C4-2B (cell line): ENCODE measurements around the gene ASZ1.

Source experiments
- ZFX ChIP-seq: fragments of 450-650 bp; IDR thresholded peaks from 2 replicates; pipeline ENCODE4 v1.6.1; 2017
- TF ChIP-seq, protein P1 (sequence below): fragments of 450-650 bp; conservative IDR thresholded peaks from 2 replicates; pipeline ENCODE4 v1.5.1; 2017; ENCODE audit warnings: mild to moderate bottlenecking

DNA sequence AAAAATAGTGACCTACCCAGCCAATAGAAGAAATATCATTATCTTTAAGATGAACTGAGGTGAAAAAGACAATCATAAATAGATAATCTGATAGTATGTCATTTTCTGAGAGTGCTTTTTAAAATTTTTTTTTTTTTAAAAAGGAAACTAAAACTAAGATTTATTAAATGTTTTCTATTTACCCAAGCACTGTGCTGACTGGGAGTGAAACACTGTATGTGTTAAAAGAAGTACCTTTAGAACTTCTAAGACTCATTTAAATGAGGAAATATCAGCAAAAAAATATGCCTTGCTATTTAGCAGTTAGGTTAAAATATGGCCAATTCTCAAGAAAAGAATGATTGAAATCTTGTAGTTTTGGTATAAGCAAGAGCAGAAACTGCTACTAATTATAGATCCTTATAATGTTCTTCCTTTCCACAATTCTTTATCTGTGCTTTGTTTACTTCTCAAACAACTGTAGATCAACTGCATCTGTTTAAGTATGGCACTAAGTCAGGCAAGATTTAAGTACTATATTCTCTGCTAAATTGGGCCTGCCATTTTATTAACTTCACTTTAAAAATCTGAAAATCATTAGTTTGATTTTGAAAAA is 64.9 kb downstream of the ASZ1 start:
- TF ChIP-seq, protein P1, sequence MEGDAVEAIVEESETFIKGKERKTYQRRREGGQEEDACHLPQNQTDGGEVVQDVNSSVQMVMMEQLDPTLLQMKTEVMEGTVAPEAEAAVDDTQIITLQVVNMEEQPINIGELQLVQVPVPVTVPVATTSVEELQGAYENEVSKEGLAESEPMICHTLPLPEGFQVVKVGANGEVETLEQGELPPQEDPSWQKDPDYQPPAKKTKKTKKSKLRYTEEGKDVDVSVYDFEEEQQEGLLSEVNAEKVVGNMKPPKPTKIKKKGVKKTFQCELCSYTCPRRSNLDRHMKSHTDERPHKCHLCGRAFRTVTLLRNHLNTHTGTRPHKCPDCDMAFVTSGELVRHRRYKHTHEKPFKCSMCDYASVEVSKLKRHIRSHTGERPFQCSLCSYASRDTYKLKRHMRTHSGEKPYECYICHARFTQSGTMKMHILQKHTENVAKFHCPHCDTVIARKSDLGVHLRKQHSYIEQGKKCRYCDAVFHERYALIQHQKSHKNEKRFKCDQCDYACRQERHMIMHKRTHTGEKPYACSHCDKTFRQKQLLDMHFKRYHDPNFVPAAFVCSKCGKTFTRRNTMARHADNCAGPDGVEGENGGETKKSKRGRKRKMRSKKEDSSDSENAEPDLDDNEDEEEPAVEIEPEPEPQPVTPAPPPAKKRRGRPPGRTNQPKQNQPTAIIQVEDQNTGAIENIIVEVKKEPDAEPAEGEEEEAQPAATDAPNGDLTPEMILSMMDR = no peak
- TF ChIP-seq ZFX = no peak
